Amniotic epithelial cell (primary cell): Measurements from ENCODE around the gene SLC6A6.
"Not testable (repeated sequence)": the region's sequence is repeated elsewhere in the genome, so short reads cannot be mapped to it uniquely, and the experiment has no call there.

Experiments used
- DNase-seq: peaks from one replicate; pipeline ENCODE4 v3.0.0-alpha.2; 2010; ENCODE audit warnings: low read depth

Gene SLC6A6

DNA sequence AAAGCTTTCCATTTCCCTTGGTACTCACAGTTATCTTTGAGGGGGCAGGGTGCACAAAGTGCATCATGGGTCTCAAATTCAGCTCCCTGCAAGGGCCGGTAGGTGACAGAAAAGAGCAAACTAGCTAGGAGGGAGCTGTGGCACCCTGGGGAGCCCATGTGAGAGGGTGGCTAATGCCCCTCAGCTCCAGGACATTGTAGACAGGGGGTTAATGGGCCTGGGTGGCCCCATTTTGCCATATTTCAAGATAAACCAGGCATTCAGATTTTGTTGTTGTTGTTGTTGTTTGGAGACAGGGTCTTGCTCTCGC, 3.7 kb upstream of the SLC6A6 start:
- no peak for DNase-seq

- DNase-seq: no peak
Observed at GRCh38 chr3:14401692-14402303, 608 bp upstream of the SLC6A6 start.

GRCh38 chr3:14403619-14404155, 1.3 kb downstream of the SLC6A6 start:
- DNase-seq: no peak

GRCh38 chr3:14404186-14404585, 1.8 kb downstream of the SLC6A6 start:
- DNase-seq: no peak

DNA sequence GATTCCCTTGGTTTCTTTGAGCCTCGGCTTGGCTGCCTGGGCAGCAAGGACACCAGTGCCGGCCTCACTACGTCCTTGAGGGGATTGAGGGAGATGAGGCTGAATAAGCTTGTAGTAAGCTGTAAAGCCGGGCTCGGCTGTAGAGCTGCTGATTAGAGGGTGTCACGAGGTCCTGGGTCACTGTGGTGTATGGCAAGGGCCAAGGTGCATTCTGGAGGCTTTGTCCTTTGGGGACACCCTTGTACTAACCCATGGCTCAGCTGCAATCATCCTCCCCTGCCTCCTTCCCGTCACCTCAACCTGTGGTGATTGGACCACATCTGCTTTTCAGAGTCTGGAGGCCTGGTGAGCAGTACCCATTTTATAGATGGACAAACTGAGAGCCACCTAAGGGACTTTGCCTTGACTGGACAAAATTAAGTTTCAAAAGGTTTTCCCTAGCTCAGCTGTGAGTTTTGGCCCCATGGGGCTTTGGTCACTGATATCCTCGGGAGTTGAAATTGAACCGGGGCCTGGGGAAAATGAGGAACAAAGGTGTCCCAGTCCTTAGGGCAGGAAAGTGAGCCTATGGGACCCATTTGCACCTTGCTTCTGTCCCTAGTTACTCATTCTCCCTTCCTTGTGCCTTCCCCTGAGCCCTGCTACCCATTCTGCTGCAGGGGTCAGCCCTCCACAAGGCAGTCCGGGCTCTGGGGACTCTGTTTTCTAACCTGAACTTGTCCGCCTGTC, 2.4 kb downstream of the SLC6A6 start:
- DNase-seq: no peak

- DNase-seq: peak; percentile 49
Observed at GRCh38 chr3:14405360-14406238, 3.2 kb downstream of the SLC6A6 start.

GRCh38 chr3:14406336-14406735, 3.9 kb downstream of the SLC6A6 start:
- DNase-seq: no peak

DNA sequence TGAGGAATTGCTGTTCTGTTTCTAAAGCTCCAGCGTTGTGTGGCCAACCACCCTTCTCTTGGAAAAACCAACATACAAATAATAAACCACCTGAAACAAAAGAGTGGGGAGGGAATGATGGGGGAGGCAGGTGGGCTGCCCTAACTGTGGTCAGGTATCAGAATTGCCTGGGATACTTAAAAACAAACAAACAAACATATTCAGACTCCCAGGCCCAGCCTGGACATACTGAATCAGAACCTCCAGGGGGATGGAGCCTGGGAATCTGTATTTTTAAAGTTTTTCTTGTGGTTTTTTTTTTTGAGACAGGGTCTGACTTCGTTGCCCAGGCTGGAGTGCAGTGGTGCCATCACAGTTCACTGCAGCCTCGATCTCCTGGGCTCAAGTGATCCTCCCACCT, 4.4 kb downstream of the SLC6A6 start:
- DNase-seq: no peak

- DNase-seq: no peak
Observed at GRCh38 chr3:14407203-14407602, 4.8 kb downstream of the SLC6A6 start.

GRCh38 chr3:14409779-14410063, 7.3 kb downstream of the SLC6A6 start:
- DNase-seq: not testable (repeated sequence)

DNA sequence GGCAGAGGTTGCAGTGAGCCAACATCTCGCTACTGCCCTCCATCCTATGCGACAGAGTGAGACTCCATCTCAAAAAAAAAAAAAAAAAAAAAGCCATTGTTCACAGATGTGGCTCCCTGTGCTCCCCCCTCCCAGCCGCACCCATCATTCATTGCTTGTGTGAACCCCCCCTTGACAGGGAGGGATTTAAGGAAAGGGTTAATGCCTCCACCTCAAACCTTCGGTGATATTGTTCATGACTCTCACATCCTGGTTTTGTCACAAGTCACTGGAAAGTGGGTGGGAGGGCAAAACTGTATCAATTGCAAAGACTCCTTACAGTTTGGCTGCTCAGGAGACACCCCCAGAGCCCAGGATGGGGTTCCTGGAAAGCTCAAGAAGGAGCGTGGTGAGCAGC, 7.7 kb downstream of the SLC6A6 start:
- no peak for DNase-seq

DNA sequence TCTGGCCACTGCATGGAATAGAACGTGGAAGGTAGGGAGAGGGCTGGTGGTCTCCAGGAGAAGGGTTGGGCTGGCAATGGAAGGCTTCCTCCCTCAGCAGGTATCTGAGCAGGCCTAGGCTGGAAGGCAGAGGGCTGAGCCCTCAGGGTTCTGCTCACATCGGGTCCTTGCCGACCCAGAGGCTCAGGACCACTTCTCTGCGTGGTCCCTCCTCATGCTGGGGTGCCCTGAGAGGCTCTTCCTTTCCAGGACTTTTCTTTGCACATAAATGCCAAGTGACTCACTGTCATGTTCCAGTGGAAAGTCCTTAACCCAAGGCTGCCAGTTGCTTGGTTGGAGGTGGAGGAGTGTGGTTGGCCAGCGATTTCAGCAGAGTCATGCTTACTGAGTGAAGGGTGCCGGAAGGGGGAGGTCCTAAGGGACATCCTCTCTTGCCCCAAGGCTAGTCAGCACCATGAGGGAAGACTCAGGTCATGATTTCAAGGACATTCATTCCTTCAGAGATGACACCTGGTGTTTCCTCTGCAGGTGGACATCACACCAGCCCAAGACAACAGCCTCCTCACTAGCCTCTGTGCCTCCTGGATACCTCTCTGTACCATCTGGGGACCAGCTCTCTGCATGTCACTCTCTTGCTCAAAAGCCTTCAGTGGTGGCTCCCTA, 8.2 kb downstream of the SLC6A6 start:
- DNase-seq: peak; percentile 88

DNA sequence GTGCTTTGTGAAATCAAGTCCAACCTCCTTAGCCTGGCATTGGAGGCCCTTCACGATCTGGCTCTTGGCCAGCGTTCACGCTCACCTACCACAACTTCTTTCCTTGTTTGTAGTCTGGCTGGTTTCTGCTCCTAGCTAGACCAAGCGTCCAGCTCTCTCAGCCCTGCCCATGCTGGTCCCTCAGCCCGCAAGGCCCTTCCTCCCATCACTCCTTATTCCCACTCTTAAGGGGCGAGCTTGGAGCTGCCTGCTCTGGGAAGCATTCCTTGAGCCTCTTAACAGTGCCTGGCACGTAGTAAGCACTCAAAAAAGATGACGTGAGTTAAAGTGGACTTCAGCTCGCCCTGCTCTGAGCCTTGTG, 8.7 kb downstream of the SLC6A6 start:
- no peak for DNase-seq

DNA sequence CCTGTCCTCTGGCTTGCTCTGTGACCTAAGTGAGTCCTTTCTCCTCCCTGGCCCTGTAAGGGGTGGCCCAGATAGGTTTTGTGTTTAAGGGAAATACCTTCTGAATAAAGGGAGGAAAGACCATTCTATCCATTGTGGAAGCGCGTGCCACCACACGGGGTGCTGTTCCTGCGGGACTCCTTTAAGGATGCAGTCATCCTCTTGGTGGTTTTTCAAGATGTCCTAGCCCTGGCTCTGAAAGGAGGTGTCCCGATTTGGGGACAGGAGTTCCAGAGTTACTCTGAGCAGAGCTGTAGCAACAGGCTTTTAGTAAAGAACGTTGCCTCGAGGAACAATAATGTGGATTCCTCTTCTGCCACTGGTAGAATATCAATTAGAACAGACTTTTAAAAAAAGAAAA, 9.6 kb downstream of the SLC6A6 start:
- DNase-seq: no peak

- no peak for DNase-seq
Observed at GRCh38 chr3:14412831-14413380, 10.5 kb downstream of the SLC6A6 start.

GRCh38 chr3:14413381-14414071, 11.1 kb downstream of the SLC6A6 start:
- peak; percentile 35 for DNase-seq

DNA sequence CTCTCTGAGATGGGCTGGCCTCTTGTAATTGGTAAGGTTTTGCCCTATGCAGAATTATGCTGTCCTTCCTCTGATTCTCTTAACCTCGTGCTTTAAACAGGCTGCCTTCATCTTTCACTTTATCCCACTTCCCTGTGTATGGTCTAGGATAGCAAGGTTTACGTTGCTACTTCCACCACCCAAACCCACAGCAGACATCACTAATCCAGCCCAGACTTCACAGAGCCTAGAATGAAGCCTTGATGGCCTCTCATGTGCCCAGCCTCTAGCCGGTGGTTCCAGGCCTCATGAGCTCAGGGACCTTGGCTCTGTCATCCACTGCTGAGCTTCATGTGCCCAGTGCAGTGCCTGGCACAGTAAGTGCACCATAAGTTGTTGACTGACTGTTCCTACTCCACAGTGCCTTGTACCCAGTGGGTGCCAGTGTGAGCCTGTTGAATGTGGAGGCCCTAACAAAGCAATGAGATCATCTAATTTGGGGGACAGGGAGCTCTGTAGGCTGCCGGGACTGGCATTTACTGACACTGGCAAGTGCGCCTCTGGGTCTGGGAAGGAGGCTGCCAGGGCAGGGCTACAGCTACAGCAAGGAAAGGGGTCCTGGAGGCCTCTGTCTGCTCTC, 12.5 kb downstream of the SLC6A6 start:
- DNase-seq: no peak

- DNase-seq: peak; percentile 35
Observed at GRCh38 chr3:14415501-14415900, 13.1 kb downstream of the SLC6A6 start.

GRCh38 chr3:14416453-14416852, 14.0 kb downstream of the SLC6A6 start:
- DNase-seq: no peak

DNA sequence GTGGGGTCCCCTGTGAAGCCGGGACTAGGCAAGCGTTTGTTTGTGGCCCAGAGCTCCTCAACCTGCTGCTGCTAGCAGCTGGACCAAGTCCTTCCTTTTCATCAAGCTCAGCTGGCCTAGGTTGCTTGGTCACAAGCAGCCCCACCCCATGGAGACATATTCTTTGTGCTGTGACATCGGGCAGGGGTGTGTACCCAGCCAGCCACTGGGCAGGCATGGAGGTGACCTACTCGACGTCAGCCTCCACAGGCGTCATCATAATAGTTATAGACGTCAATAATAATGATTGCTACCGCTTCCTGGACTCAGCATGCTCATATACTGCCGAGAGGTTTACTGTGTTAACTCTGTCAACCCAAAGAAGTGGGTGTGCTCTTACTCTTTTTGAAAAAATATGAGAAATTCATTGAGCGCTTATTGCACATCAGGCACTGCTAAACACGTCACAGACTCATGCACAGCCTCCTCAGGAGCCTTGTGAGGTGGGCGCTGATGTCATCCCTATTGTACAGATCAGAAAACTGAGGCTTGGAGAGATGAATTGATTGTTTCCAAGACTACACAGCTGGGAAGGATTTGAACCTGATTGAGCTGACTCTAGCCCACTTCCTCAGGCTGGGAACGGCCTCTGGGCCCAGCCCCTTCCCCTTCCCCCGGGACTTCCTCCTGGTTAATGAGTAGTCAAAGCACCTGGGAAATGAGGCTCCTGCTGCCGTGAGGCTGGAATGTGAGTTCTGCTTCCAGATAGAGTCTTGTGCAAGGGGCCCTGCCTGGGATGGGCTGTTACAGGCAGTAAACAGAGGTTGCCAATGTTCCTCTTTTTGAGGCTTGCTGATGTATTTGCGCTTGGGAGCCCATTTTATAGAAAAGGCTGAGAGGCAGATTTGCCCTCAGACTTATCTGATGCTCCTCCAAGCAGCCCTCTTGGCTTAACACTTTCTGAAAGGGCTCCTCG, 16.2 kb downstream of the SLC6A6 start:
- DNase-seq: no peak
